HAP-1 (cell line): ENCODE results near the gene ABCC11.

Source experiments
- DNase-seq, 2 experiments: peaks; one replicate each; pipeline ENCODE4 v3.0.0-alpha.2; 2016 to 2020; ENCODE audit warnings: low spot score in 2 of 2
- H3K27me3 ChIP-seq: fragments of 250-450 bp; sonication (Bioruptor Pico); 2 replicates; pipeline ENCODE4 v1.5.1; 2020; ENCODE audit warnings: low read depth, mild to moderate bottlenecking, moderate library complexity
- H3K36me3 ChIP-seq: fragments of 250-450 bp; sonication (Bioruptor Pico); replicated peaks from 2 replicates; pipeline ENCODE4 v1.5.1; 2020; ENCODE audit warnings: mild to moderate bottlenecking
- H3K4me1 ChIP-seq: fragments of 250-450 bp; sonication (Bioruptor Pico); 2 replicates; pipeline ENCODE4 v1.5.1; 2020; ENCODE audit warnings: mild to moderate bottlenecking
- H3K4me3 ChIP-seq: fragments of 250-450 bp; sonication (Bioruptor Pico); 2 replicates; pipeline ENCODE4 v1.5.1; 2020; ENCODE audit warnings: mild to moderate bottlenecking, moderate library complexity
- H3K9me3 ChIP-seq: fragments of 250-450 bp; sonication (Bioruptor Pico); 2 replicates; pipeline ENCODE4 v1.5.1; 2020; ENCODE audit warnings: mild to moderate bottlenecking, moderate library complexity
- in situ Hi-C: fragments of 300-500 bp; cut with MboI; formaldehyde crosslinking; loops from 3 replicates; pipeline ENCODE4 v1.14.3; 2020; ENCODE audit warnings: low sequenced_read_pairs, inconsistent platforms, mixed read lengths

Gene ABCC11

GRCh38 chr16:48247311-48247710, at the start of gene ABCC11:
ABCC11 (minus strand) TSS chr16:48247539; CDS start chr16:48231921, 15,618 bp downstream.
- no peak within 1 kb of the TSS; the same call in 1 of the 2 replicates for H3K4me3 ChIP-seq
- H3K9me3 ChIP-seq, result no peaks in the 10 kb centered on the region
- peaks cover 31% of the 10 kb centered on the region for H3K4me1 ChIP-seq
- in situ Hi-C loops, result no loop called here
- no peak for DNase-seq
- H3K36me3 ChIP-seq, result peaks cover 5% of the 10 kb centered on the region
- no peaks in the 10 kb centered on the region for H3K27me3 ChIP-seq

- peaks cover 7% of the 10 kb centered on the region; the same call in 1 of the 2 replicates for H3K4me1 ChIP-seq
- peaks cover 32% of the 10 kb centered on the region for H3K36me3 ChIP-seq
- no peaks in the 10 kb centered on the region for H3K9me3 ChIP-seq
- no peaks in the 10 kb centered on the region for H3K27me3 ChIP-seq
- in situ Hi-C loops, result no loop called here
- DNase-seq, result no peak
- no peak overlapping the region for H3K4me3 ChIP-seq
Measured at GRCh38 chr16:48295488-48296281, 48.3 kb upstream of the ABCC11 start.

- peaks cover 2% of the 10 kb centered on the region; the same call in 1 of the 2 replicates for H3K4me1 ChIP-seq
- H3K27me3 ChIP-seq, result no peaks in the 10 kb centered on the region
- in situ Hi-C loops, result no loop called here
- H3K9me3 ChIP-seq, result no peaks in the 10 kb centered on the region
- peaks cover 35% of the 10 kb centered on the region for H3K36me3 ChIP-seq
- H3K4me3 ChIP-seq, result no peak overlapping the region
- no peak for DNase-seq
Measured at GRCh38 chr16:48294724-48295123, 47.4 kb upstream of the ABCC11 start.

GRCh38 chr16:48292452-48292851, 45.1 kb upstream of the ABCC11 start:
- Histone ChIP-seq H3K4me3 (no peak overlapping the region), H3K9me3 (no peaks in the 10 kb centered on the region), H3K4me1 (no peaks in the 10 kb centered on the region), H3K36me3 (peaks cover 38% of the 10 kb centered on the region), H3K27me3 (no peaks in the 10 kb centered on the region)
- DNase-seq, result no peak
- in situ Hi-C loops, result no loop called here

GRCh38 chr16:48291754-48292153, 44.4 kb upstream of the ABCC11 start:
- peaks cover 45% of the 10 kb centered on the region for H3K36me3 ChIP-seq
- in situ Hi-C loops, result no loop called here

GRCh38 chr16:48291303-48291702, 44.0 kb upstream of the ABCC11 start:
- H3K9me3 ChIP-seq, result peaks cover 5% of the 10 kb centered on the region; the same call in 1 of the 2 replicates
- peaks cover 46% of the 10 kb centered on the region for H3K36me3 ChIP-seq
- H3K4me1 ChIP-seq, result no peaks in the 10 kb centered on the region
- H3K27me3 ChIP-seq, result no peaks in the 10 kb centered on the region
- no peak overlapping the region for H3K4me3 ChIP-seq
- in situ Hi-C loops, result no loop called here
- no peak for DNase-seq

More at GRCh38 chr16:48291754-48292153, 44.4 kb upstream of the ABCC11 start:
- Histone ChIP-seq H3K27me3 (no peaks in the 10 kb centered on the region), H3K4me3 (no peak overlapping the region), H3K4me1 (no peaks in the 10 kb centered on the region), H3K9me3 (peaks cover 4% of the 10 kb centered on the region; the same call in 1 of the 2 replicates)
- DNase-seq, result no peak

- Histone ChIP-seq H3K4me1 (peaks cover 6% of the 10 kb centered on the region; the same call in 1 of the 2 replicates), H3K9me3 (peaks cover 7% of the 10 kb centered on the region; the same call in 1 of the 2 replicates), H3K36me3 (peaks cover 50% of the 10 kb centered on the region), H3K27me3 (no peaks in the 10 kb centered on the region), H3K4me3 (no peak overlapping the region)
- DNase-seq, result no peak
- in situ Hi-C loops, result no loop called here
Measured at GRCh38 chr16:48287239-48287638, 39.9 kb upstream of the ABCC11 start.

GRCh38 chr16:48284772-48285409, 37.6 kb upstream of the ABCC11 start:
- no peak for DNase-seq
- H3K4me1 ChIP-seq, result peaks cover 6% of the 10 kb centered on the region; the same call in 1 of the 2 replicates
- no peak overlapping the region for H3K4me3 ChIP-seq
- peaks cover 42% of the 10 kb centered on the region for H3K36me3 ChIP-seq
- in situ Hi-C loops, result no loop called here
- peaks cover 7% of the 10 kb centered on the region; the same call in 1 of the 2 replicates for H3K9me3 ChIP-seq
- no peaks in the 10 kb centered on the region for H3K27me3 ChIP-seq

- Histone ChIP-seq H3K4me3 (no peak overlapping the region), H3K27me3 (no peaks in the 10 kb centered on the region), H3K36me3 (peaks cover 47% of the 10 kb centered on the region), H3K9me3 (peaks cover 7% of the 10 kb centered on the region; the same call in 1 of the 2 replicates), H3K4me1 (peaks cover 6% of the 10 kb centered on the region; the same call in 1 of the 2 replicates)
- in situ Hi-C loops, result no loop called here
- no peak for DNase-seq
Measured at GRCh38 chr16:48282636-48283263, 35.4 kb upstream of the ABCC11 start.

GRCh38 chr16:48280546-48280945, 33.2 kb upstream of the ABCC11 start:
- no peaks in the 10 kb centered on the region for H3K27me3 ChIP-seq
- in situ Hi-C loops, result no loop called here
- DNase-seq, result no peak
- H3K9me3 ChIP-seq, result no peaks in the 10 kb centered on the region
- no peak overlapping the region for H3K4me3 ChIP-seq
- peaks cover 6% of the 10 kb centered on the region; the same call in 1 of the 2 replicates for H3K4me1 ChIP-seq
- peaks cover 36% of the 10 kb centered on the region for H3K36me3 ChIP-seq

- Histone ChIP-seq H3K36me3 (peaks cover 37% of the 10 kb centered on the region), H3K4me1 (peaks cover 9% of the 10 kb centered on the region; the same call in 1 of the 2 replicates)
- no peak for DNase-seq
Measured at GRCh38 chr16:48279199-48279598, 31.9 kb upstream of the ABCC11 start.

GRCh38 chr16:48277158-48277557, 29.8 kb upstream of the ABCC11 start:
- no peaks in the 10 kb centered on the region for H3K9me3 ChIP-seq
- no peak for DNase-seq
- no peak overlapping the region for H3K4me3 ChIP-seq
- no peaks in the 10 kb centered on the region for H3K27me3 ChIP-seq
- in situ Hi-C loops, result no loop called here
- H3K4me1 ChIP-seq, result peaks cover 4% of the 10 kb centered on the region; the same call in 1 of the 2 replicates
- H3K36me3 ChIP-seq, result peaks cover 29% of the 10 kb centered on the region

More at GRCh38 chr16:48279199-48279598, 31.9 kb upstream of the ABCC11 start:
- in situ Hi-C loops, result no loop called here
- Histone ChIP-seq H3K9me3 (no peaks in the 10 kb centered on the region), H3K27me3 (no peaks in the 10 kb centered on the region), H3K4me3 (no peak overlapping the region)

- Histone ChIP-seq H3K36me3 (peaks cover 31% of the 10 kb centered on the region), H3K27me3 (no peaks in the 10 kb centered on the region), H3K4me1 (peaks cover 4% of the 10 kb centered on the region; the same call in 1 of the 2 replicates), H3K4me3 (no peak overlapping the region), H3K9me3 (no peaks in the 10 kb centered on the region)
- no peak for DNase-seq
- in situ Hi-C loops, result no loop called here
Measured at GRCh38 chr16:48276102-48276501, 28.8 kb upstream of the ABCC11 start.
